HCT116 (cell line): ENCODE measurements around the gene LMAN2L. TPM values are rescaled to one million over a fixed set of nuclear protein-coding genes. Genes with fewer than 3 reads are reported as not detected.

Experiments
- ATAC-seq: fragments of 200-7000 bp; cut with Tn5 transposase; 2 replicates; pipeline ENCODE4 v1.9.1; 2020; ENCODE audit warnings: mild to moderate bottlenecking, moderate library complexity
- BruUV-seq: library from RNA; stranded (reverse); fragments of 400-500 nt; replicated peaks from 2 replicates; lab custom pipeline; 2021; lab: Mats Ljungman, UMichigan
- CTCF ChIA-PET: fragments of 300-600 bp; sonication (Branson Sonifier 250); formaldehyde crosslinking; loops from one replicate; lab custom pipeline; 2021; ENCODE audit warnings: antibody characterized with exemption; lab: Charles Lee
- POLR2A ChIA-PET: fragments of 300-600, 350-600 bp; sonication (Branson Sonifier 250); formaldehyde crosslinking; loops from one replicate; lab custom pipeline; 2021; ENCODE audit warnings: antibody characterized with exemption; lab: Charles Lee
- RAD21 ChIA-PET, 2 experiments: fragments of 300-600 bp; sonication (Branson Sonifier 250); formaldehyde crosslinking; loops; one replicate each; lab custom pipeline; 2023; ENCODE audit warnings: low total read pairs in 2 of 2; ENCODE audit not compliant: uncharacterized antibody in 2 of 2, unreplicated experiment in 2 of 2, low non-redundant PET in 1 of 2; lab: Charles Lee
- DNase-seq: peaks from one replicate; pipeline ENCODE4 v3.0.0-alpha.2; 2010; ENCODE audit warnings: low read depth, low spot score
- H2AFZ ChIP-seq: fragments of 200-600 bp; shearing (Covaris generic), sonication (generic); 2 replicates; pipeline ENCODE4 v1.6.1; 2017; ENCODE audit warnings: low read depth, mixed run types, mixed read lengths, antibody characterized with exemption, low read length; ENCODE audit not compliant: poor library complexity, severe bottlenecking
- H3K27ac ChIP-seq: 2 replicates; pipeline ENCODE4 v1.5.1; 2012; ENCODE audit warnings: low read depth, low read length
- H3K27me3 ChIP-seq: fragments of 200-600 bp; sonication (generic); 2 replicates; pipeline ENCODE4 v1.6.1; 2016; ENCODE audit warnings: mixed run types, low read length, mixed read lengths; ENCODE audit not compliant: insufficient read depth
- H3K36me3 ChIP-seq, 2 experiments: fragments of 200-500 bp in 1 of 2; fragments of 200-600 bp in 1 of 2; sonication (Bioruptor generic) in 1 of 2; sonication (generic) in 1 of 2; 2 replicates each; pipeline versions ENCODE4 v1.5.1 to v1.6.1; 2014 to 2016; ENCODE audit warnings: low read length in 2 of 2, inconsistent platforms in 1 of 2, mixed read lengths in 1 of 2, mixed run types in 1 of 2; ENCODE audit not compliant: insufficient read depth in 2 of 2, control insufficient read depth in 1 of 2
- H3K4me1 ChIP-seq, 2 experiments: fragments of 200-600 bp in 1 of 2; sonication (generic) in 1 of 2; 2 replicates each; pipeline versions ENCODE4 v1.5.1 to v1.6.1; 2012 to 2017; ENCODE audit warnings: low read length in 2 of 2, inconsistent platforms in 1 of 2, mild to moderate bottlenecking in 1 of 2, mixed read lengths in 1 of 2, mixed run types in 1 of 2, moderate library complexity in 1 of 2; ENCODE audit not compliant: insufficient read depth in 2 of 2, control insufficient read depth in 1 of 2
- H3K4me2 ChIP-seq: fragments of 200-600 bp; sonication (generic); 2 replicates; pipeline ENCODE4 v1.6.1; 2017; ENCODE audit warnings: mixed run types, low read length, mixed read lengths
- H3K4me3 ChIP-seq, 2 experiments: fragments of 200-600 bp in 1 of 2; sonication (generic) in 1 of 2; replicated peaks in 1 of 2; 2 replicates each; pipeline ENCODE4 v1.5.1; 2011 to 2016; ENCODE audit warnings: low read length in 2 of 2, control low read depth in 1 of 2, low read depth in 1 of 2, mild to moderate bottlenecking in 1 of 2, mixed read lengths in 1 of 2, mixed run types in 1 of 2
- H3K79me2 ChIP-seq: fragments of 200-600 bp; sonication (generic); 2 replicates; pipeline ENCODE4 v1.6.1; 2017; ENCODE audit warnings: mild to moderate bottlenecking, mixed run types, low read length, moderate library complexity, mixed read lengths; ENCODE audit not compliant: insufficient read depth
- H3K9ac ChIP-seq: fragments of 200-600 bp; sonication (generic); 2 replicates; pipeline ENCODE4 v1.6.1; 2016; ENCODE audit warnings: low read length, mixed read lengths
- H3K9me2 ChIP-seq: fragments of 200-600 bp; sonication (generic), shearing (Covaris generic); 2 replicates; pipeline ENCODE4 v1.6.1; 2017; ENCODE audit warnings: mixed run types, mild to moderate bottlenecking, moderate library complexity; ENCODE audit not compliant: insufficient read depth
- H3K9me3 ChIP-seq, 2 experiments: fragments of 200-500 bp in 1 of 2; fragments of 200-600 bp in 1 of 2; sonication (Bioruptor generic) in 1 of 2; sonication (generic) in 1 of 2; 2 replicates each; pipeline ENCODE4 v1.6.1; 2014 to 2017; ENCODE audit warnings: low read length in 2 of 2, mixed read lengths in 2 of 2, inconsistent platforms in 1 of 2, low read depth in 1 of 2, mild to moderate bottlenecking in 1 of 2, mixed run types in 1 of 2, moderate library complexity in 1 of 2; ENCODE audit not compliant: control insufficient read depth in 1 of 2, insufficient read depth in 1 of 2
- H4K20me1 ChIP-seq: fragments of 200-600 bp; sonication (generic), shearing (Covaris generic); 2 replicates; pipeline ENCODE4 v1.6.1; 2017; ENCODE audit warnings: mixed run types, mild to moderate bottlenecking, moderate library complexity; ENCODE audit not compliant: insufficient read depth
- CTCF ChIP-seq, 3 experiments: fragments of 200-600 bp in 1 of 3; sonication (generic) in 1 of 3; IDR thresholded peaks in 2 of 3; conservative IDR thresholded peaks in 1 of 3; 2 replicates each; pipeline ENCODE4 v1.5.1; 2012 to 2017; ENCODE audit warnings: low read depth in 2 of 3, low read length in 2 of 3, antibody characterized with exemption in 1 of 3, borderline replicate concordance in 1 of 3, control low read depth in 1 of 3, mild to moderate bottlenecking in 1 of 3, mixed read lengths in 1 of 3, mixed run types in 1 of 3, moderate library complexity in 1 of 3; ENCODE audit not compliant: insufficient read depth in 1 of 3
- EGR1 ChIP-seq: IDR thresholded peaks from 2 replicates; pipeline ENCODE4 v1.6.1; 2012; ENCODE audit warnings: low read depth
- ELF1 ChIP-seq: IDR thresholded peaks from 2 replicates; pipeline ENCODE4 v1.6.1; 2012; ENCODE audit warnings: low read depth, borderline replicate concordance
- EZH2phosphoT487 ChIP-seq: fragments of 200-600 bp; IDR thresholded peaks from 2 replicates; pipeline ENCODE4 v1.6.1; 2018; ENCODE audit warnings: antibody characterized with exemption, borderline replicate concordance
- JUND ChIP-seq: IDR thresholded peaks from 2 replicates; pipeline ENCODE4 v1.6.1; 2012
- MAX ChIP-seq: IDR thresholded peaks from 2 replicates; pipeline ENCODE4 v1.6.1; 2012
- POLR2A ChIP-seq: IDR thresholded peaks from 2 replicates; pipeline ENCODE4 v1.7.0; 2011; ENCODE audit warnings: borderline replicate concordance; ENCODE audit not compliant: insufficient read depth, insufficient read length; ENCODE audit errors: extremely low read depth
- REST ChIP-seq: IDR thresholded peaks from 2 replicates; pipeline ENCODE4 v1.6.1; 2012; ENCODE audit warnings: low read depth
- SP1 ChIP-seq: IDR thresholded peaks from 2 replicates; pipeline ENCODE4 v1.6.1; 2012; ENCODE audit warnings: low read depth
- YY1 ChIP-seq: IDR thresholded peaks from 2 replicates; pipeline ENCODE4 v1.6.1; 2011; ENCODE audit warnings: low read length, low read depth, moderate library complexity, mild to moderate bottlenecking; ENCODE audit not compliant: insufficient replicate concordance; ENCODE audit errors: extremely low read depth
- ZBTB33 ChIP-seq: IDR thresholded peaks from 2 replicates; pipeline ENCODE4 v1.6.1; 2011; ENCODE audit warnings: mild to moderate bottlenecking, low read length, moderate library complexity; ENCODE audit not compliant: insufficient replicate concordance; ENCODE audit errors: extremely low read depth
- intact Hi-C: fragments of 100-400 bp; cut with micrococcal nuclease; formaldehyde crosslinking; loops from 2 replicates; pipeline ENCODE4 v1.10.0; 2022
- total RNA-seq: library from RNA; stranded (reverse); gene quantifications from one replicate; pipeline ENCODE4 v1.2.1, GENCODE V29; 2021; ENCODE audit not compliant: unreplicated experiment

LMAN2L gene
- total RNA-seq, 1 experiment from 2014 or later = 15.2 TPM

- ChIA-PET POLR2A (no interaction called here), CTCF (no interaction called here), RAD21 (no interaction called here)
- H3K4me2 ChIP-seq = no peak overlapping the region
- peaks cover 9 to 12% of the 10 kb centered on the region in 2 experiments for H3K4me1 ChIP-seq
- H3K36me3 ChIP-seq = no peaks in the 10 kb centered on the region
- TF ChIP-seq EZH2phosphoT487 = no peak
- ATAC-seq = no peak
- no peaks in the 10 kb centered on the region for H3K9me3 ChIP-seq
- no peaks in the 10 kb centered on the region for H4K20me1 ChIP-seq
- no peak overlapping the region for H3K9ac ChIP-seq
- H3K79me2 ChIP-seq = no peaks in the 10 kb centered on the region
- no peak overlapping the region for H3K27ac ChIP-seq
- no peak overlapping the region for H2AFZ ChIP-seq
- no TSS peak for BruUV-seq
- intact Hi-C loops = no loop called here
- H3K9me2 ChIP-seq = no peaks in the 10 kb centered on the region
- no peaks in the 10 kb centered on the region for H3K27me3 ChIP-seq
- DNase-seq = no peak
- no peak overlapping the region for H3K4me3 ChIP-seq
Measured at GRCh38 chr2:96669539-96670215, 70.2 kb downstream of the LMAN2L start.

GRCh38 chr2:96668771-96669170 lies 71.1 kb downstream of the LMAN2L start:
- POLR2A ChIA-PET = no interaction called here
- Histone ChIP-seq H3K9me2 (no peaks in the 10 kb centered on the region), H3K4me3 (no peak overlapping the region), H3K9me3 (0 out of 4 replicates have a peak, but pooled peaks cover 0 to 4% of the 10 kb centered on the region in 2 experiments), H3K27me3 (no peaks in the 10 kb centered on the region), H3K4me2 (no peak overlapping the region), H2AFZ (no peak overlapping the region), H3K36me3 (no peaks in the 10 kb centered on the region), H3K27ac (no peak overlapping the region), H3K4me1 (peaks cover 11 to 12% of the 10 kb centered on the region in 2 experiments), H3K9ac (no peak overlapping the region), H3K79me2 (no peaks in the 10 kb centered on the region), H4K20me1 (no peaks in the 10 kb centered on the region)
- ATAC-seq (no peak), DNase-seq (no peak)
- CTCF ChIA-PET = no interaction called here
- intact Hi-C loops = no loop called here
- BruUV-seq = no TSS peak
- RAD21 ChIA-PET = no interaction called here
- TF ChIP-seq JUND = no peak
- no peak for TF ChIP-seq EGR1
- no peak for TF ChIP-seq MAX
- TF ChIP-seq POLR2A = no peak
- TF ChIP-seq REST = no peak
- TF ChIP-seq ZBTB33 = no peak
- no peak for TF ChIP-seq ELF1
- TF ChIP-seq EZH2phosphoT487 = no peak
- no peak for TF ChIP-seq YY1
- no peak for TF ChIP-seq CTCF (IDR thresholded peaks at IDR 0.05 in 2 of 3, conservative IDR thresholded peaks at IDR 0.05 in 1 of 3; ENCODE audit: borderline replicate concordance in 1 of 3, insufficient read depth in 1 of 3, low read depth in 2 of 3, low read length in 2 of 3)
- TF ChIP-seq SP1 = no peak
